GM21717 (cell line): ENCODE measurements around the gene BCAS3.

Experiments
- ATAC-seq: cut with Tn5 transposase; IDR thresholded peaks from one replicate; pipeline ENCODE4 v1.9.1; 2021; ENCODE audit warnings: mild to moderate bottlenecking, moderate library complexity; ENCODE audit not compliant: unreplicated experiment

The BCAS3 gene

GRCh38 chr17:61412860-61413660, 735.4 kb downstream of the BCAS3 start:
- no peak for ATAC-seq

- ATAC-seq = no peak
Measured at GRCh38 chr17:61413661-61414126, 736.0 kb downstream of the BCAS3 start.

- no peak for ATAC-seq
Measured at GRCh38 chr17:61414141-61414935, 736.7 kb downstream of the BCAS3 start.

GRCh38 chr17:61414936-61415251, 737.2 kb downstream of the BCAS3 start:
- no peak for ATAC-seq

GRCh38 chr17:61415374-61416210, 737.9 kb downstream of the BCAS3 start:
- no peak for ATAC-seq

- ATAC-seq = no peak
Measured at GRCh38 chr17:61416211-61416539, 738.5 kb downstream of the BCAS3 start.

- ATAC-seq = no peak
Measured at GRCh38 chr17:61416540-61417363, 739.1 kb downstream of the BCAS3 start.

- no peak for ATAC-seq
Measured at GRCh38 chr17:61418449-61418848, 740.8 kb downstream of the BCAS3 start.

GRCh38 chr17:61419496-61420046, 741.9 kb downstream of the BCAS3 start:
- ATAC-seq = no peak

- no peak for ATAC-seq
Measured at GRCh38 chr17:61420052-61420451, 742.4 kb downstream of the BCAS3 start.

- no peak for ATAC-seq
Measured at GRCh38 chr17:61420745-61421398, 743.2 kb downstream of the BCAS3 start.

GRCh38 chr17:61421460-61421859, 743.8 kb downstream of the BCAS3 start:
- no peak for ATAC-seq

- no peak for ATAC-seq
Measured at GRCh38 chr17:61422116-61422799, 744.6 kb downstream of the BCAS3 start.

- no peak for ATAC-seq
Measured at GRCh38 chr17:61422869-61423268, 745.2 kb downstream of the BCAS3 start.

- ATAC-seq = no peak
Measured at GRCh38 chr17:61423967-61424649, 746.5 kb downstream of the BCAS3 start.

GRCh38 chr17:61425682-61426481, 748.2 kb downstream of the BCAS3 start:
- ATAC-seq = no peak

GRCh38 chr17:61426482-61427304, 749.0 kb downstream of the BCAS3 start:
- ATAC-seq = no peak
